ENCODE measurements around the gene ZDHHC14. TPM values are rescaled to one million over a fixed set of nuclear protein-coding genes. Genes with fewer than 3 reads are reported as not detected.

Gene ZDHHC14
- total RNA-seq, 1 donor = 4.3 TPM

DNA sequence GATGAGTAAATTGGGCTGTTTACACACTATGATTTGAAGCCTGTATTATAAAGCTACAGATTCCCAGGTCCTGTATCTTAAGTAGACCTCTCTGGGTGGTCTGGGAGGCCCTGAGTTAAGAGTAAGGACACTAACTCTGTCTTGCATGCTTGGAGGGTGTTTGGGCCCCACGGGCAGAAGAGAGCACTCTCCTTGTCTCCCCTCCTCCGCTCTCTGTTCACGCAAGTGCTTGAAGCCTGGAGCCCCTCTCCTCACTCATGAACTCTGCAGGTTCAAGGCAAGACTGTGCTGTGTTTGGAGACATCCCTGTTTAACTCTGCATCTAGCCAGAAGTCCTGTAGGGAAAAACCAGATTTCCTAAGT, 154.0 kb downstream of the ZDHHC14 start:
- no peak for TF ChIP-seq CTCF (IDR thresholded peaks at IDR 0.05; ENCODE audit: insufficient read depth, low read depth, low read length)
- H3K4me3 ChIP-seq (ENCODE audit: low read depth, low read length) = no peak overlapping the region
- no peak for DNase-seq (ENCODE audit: low read depth)

DNA sequence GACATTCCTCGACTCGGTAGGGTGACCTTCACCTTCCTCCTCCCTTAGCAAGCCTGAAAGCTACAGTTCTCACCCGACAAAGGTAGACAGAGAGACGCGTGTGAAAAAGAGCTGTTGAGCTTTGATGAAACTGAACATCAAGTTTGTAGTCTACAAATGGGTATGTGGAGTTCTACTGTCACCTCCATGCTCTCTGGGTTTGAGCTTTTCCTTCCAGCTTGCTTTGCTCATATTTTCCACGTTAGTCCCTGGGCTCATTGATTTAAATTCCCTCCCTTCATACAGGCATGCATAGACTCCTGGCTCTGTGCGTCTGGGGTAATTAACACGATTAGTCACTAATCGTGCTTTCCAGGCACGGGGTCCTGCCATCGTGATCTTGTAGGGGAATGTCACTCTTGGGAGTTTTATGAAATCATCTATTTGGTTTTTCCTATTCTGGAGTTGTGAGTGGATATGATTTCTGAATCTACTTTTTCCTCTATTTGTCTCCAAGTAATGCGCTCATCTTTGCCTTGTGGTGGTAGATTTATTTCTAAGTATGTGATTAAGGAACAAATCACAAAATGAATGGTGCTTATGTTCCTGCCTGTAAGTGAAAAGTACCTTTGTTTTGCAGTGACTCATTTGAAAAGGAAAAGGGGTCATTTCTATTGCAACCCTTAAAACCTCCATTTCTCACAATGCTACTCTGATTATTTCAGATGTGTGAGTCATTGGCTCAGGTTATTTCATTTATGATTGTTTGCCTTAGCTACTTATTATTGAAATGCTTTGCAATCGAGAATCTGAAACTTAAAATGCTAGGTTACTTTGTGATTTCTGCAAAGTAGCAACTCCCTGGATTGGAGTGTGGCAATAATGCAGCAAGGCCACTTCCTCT, 154.6 kb downstream of the ZDHHC14 start:
- H3K4me3 ChIP-seq (ENCODE audit: low read depth, low read length) = no peak overlapping the region
- peak; percentile 64 for DNase-seq (ENCODE audit: low read depth)
- TF ChIP-seq CTCF (IDR thresholded peaks at IDR 0.05; ENCODE audit: insufficient read depth, low read depth, low read length) = no peak

GRCh38 chr6:157536223-157536545, 155.2 kb downstream of the ZDHHC14 start:
- DNase-seq (ENCODE audit: low read depth) = no peak
- no peak for TF ChIP-seq CTCF (IDR thresholded peaks at IDR 0.05; ENCODE audit: insufficient read depth, low read depth, low read length)
- no peak overlapping the region for H3K4me3 ChIP-seq (ENCODE audit: low read depth, low read length)

- TF ChIP-seq CTCF (IDR thresholded peaks at IDR 0.05; ENCODE audit: insufficient read depth, low read depth, low read length) = no peak
These were observed 156.6 kb downstream of the ZDHHC14 start for GRCh38 chr6:157537556-157537955.

GRCh38 chr6:157538168-157538567, 157.2 kb downstream of the ZDHHC14 start:
- no peak for TF ChIP-seq CTCF (IDR thresholded peaks at IDR 0.05; ENCODE audit: insufficient read depth, low read depth, low read length)
- no peak overlapping the region for H3K4me3 ChIP-seq (ENCODE audit: low read depth, low read length)
- DNase-seq (ENCODE audit: low read depth) = no peak

More at GRCh38 chr6:157537556-157537955, 156.6 kb downstream of the ZDHHC14 start:
- peak; percentile 5 for DNase-seq (ENCODE audit: low read depth)
- no peak overlapping the region for H3K4me3 ChIP-seq (ENCODE audit: low read depth, low read length)

GRCh38 chr6:157538698-157539097, 157.7 kb downstream of the ZDHHC14 start:
- DNase-seq (ENCODE audit: low read depth) = no peak
- TF ChIP-seq CTCF (IDR thresholded peaks at IDR 0.05; ENCODE audit: insufficient read depth, low read depth, low read length) = no peak
- H3K4me3 ChIP-seq (ENCODE audit: low read depth, low read length) = no peak overlapping the region

GRCh38 chr6:157539421-157539822, 158.4 kb downstream of the ZDHHC14 start:
- no peak for TF ChIP-seq CTCF (IDR thresholded peaks at IDR 0.05; ENCODE audit: insufficient read depth, low read depth, low read length)
- DNase-seq (ENCODE audit: low read depth) = no peak
- no peak overlapping the region for H3K4me3 ChIP-seq (ENCODE audit: low read depth, low read length)
